ENCODE results near the gene P2RY12. TPM values are rescaled to one million over a fixed set of nuclear protein-coding genes. Genes with fewer than 3 reads are reported as not detected.

P2RY12 gene
- total and polyA plus RNA-seq, 10 of the 15 experiments (the other 5 are each of a cell fraction or from before 2014, with no cell fraction given): 0.27 to 1.0 (median 0.66) TPM; not detected in 2

GRCh38 chr3:151366993-151367392 is 17.6 kb downstream of the P2RY12 start:
- BruUV-seq (replicated peaks): no TSS peak
- DNase-seq (ENCODE audit: low read depth, low spot score) (no peak), ATAC-seq (no peak), FAIRE-seq (no peak)
- WGBS (ENCODE audit: insufficient coverage, insufficient replicate concordance, low lambda C conversion rate, missing lambda C conversion rate): 16% methylated on average over 3 of the region's 3 CpGs
- in situ Hi-C loops (cut with MboI) (no loop called here), intact Hi-C loops (cut with micrococcal nuclease; ENCODE audit: unreplicated experiment) (no loop called here)
- no peak overlapping the region for H3K4me2 ChIP-seq (ENCODE audit: control insufficient read depth, insufficient read depth)
- RAD21 ChIA-PET (ENCODE audit: unreplicated experiment): no interaction called here
- CTCF ChIA-PET: interaction anchor here (1.7 kb wide), 1 partner anchor 40 kb away, joined by 4 read pairs; no protein-coding TSS in a partner anchor
- H3K4me3 ChIP-seq: no peak overlapping the region
- no peaks in the 10 kb centered on the region for H3K79me2 ChIP-seq (ENCODE audit: control insufficient read depth, insufficient read depth, low read length)
- H2AFZ ChIP-seq (ENCODE audit: control insufficient read depth, low read depth, low read length): no peak overlapping the region
- POLR2A ChIA-PET: no interaction called here
- no peaks in the 10 kb centered on the region for H3K9me3 ChIP-seq (replicated peaks; ENCODE audit: control insufficient read depth, insufficient read depth, low read length)
- H3K4me1 ChIP-seq (ENCODE audit: control insufficient read depth, insufficient read depth, low read length): no peaks in the 10 kb centered on the region
- SMC1A ChIA-PET (ENCODE audit: uncharacterized antibody, unreplicated experiment): interaction anchor here (0.9 to 1.1 kb wide), 2 partner anchors 19 to 23 kb away, joined by 3 read pairs; no protein-coding TSS in a partner anchor
- H3K36me3 ChIP-seq (ENCODE audit: control insufficient read depth in 2 of 2, insufficient read depth in 2 of 2, low read length in 1 of 2): no peaks in the 10 kb centered on the region
- no peak overlapping the region for H3K27ac ChIP-seq (ENCODE audit: control insufficient read depth, insufficient read depth)
- no peaks in the 10 kb centered on the region for H4K20me1 ChIP-seq (ENCODE audit: control insufficient read depth, insufficient read depth)
- no peak overlapping the region for H3K9ac ChIP-seq (ENCODE audit: control insufficient read depth, insufficient read depth, low read length)
- no peaks in the 10 kb centered on the region; a peak in 1 of 4 replicates for H3K27me3 ChIP-seq (replicated peaks in 1 of 2; ENCODE audit: control insufficient read depth in 2 of 2, insufficient read depth in 2 of 2, low read length in 1 of 2)
- TF ChIP-seq USF2 (IDR thresholded peaks at IDR 0.05; ENCODE audit: borderline replicate concordance, low read depth, low read length): no peak
- TF ChIP-seq ZNF384 (IDR thresholded peaks at IDR 0.05; ENCODE audit: borderline replicate concordance, low read depth, low read length): no peak
- no peak for TF ChIP-seq ZNF687 (IDR thresholded peaks at IDR 0.05)
- TF ChIP-seq EP300 (IDR thresholded peaks at IDR 0.05; ENCODE audit: borderline replicate concordance in 1 of 2, control insufficient read depth in 1 of 2, low read depth in 2 of 2, low read length in 2 of 2): no peak
- no peak for TF ChIP-seq SMARCA5 (IDR thresholded peaks at IDR 0.05)
- TF ChIP-seq HDGF (IDR thresholded peaks at IDR 0.05): no peak
- TF ChIP-seq ZNF217 (IDR thresholded peaks at IDR 0.05): no peak
- TF ChIP-seq YY1 (IDR thresholded peaks at IDR 0.05; ENCODE audit: low read depth, low read length): no peak
- TF ChIP-seq POLR2A (IDR thresholded peaks at IDR 0.05; ENCODE audit: low read depth, low read length): no peak
- no peak for TF ChIP-seq EZH2 (IDR thresholded peaks at IDR 0.05; ENCODE audit: borderline replicate concordance, control insufficient read depth, low read depth, low read length)
- TF ChIP-seq ZBTB4 (CRISPR knock-in tag; IDR thresholded peaks at IDR 0.05): no peak
- TF ChIP-seq, protein P1, sequence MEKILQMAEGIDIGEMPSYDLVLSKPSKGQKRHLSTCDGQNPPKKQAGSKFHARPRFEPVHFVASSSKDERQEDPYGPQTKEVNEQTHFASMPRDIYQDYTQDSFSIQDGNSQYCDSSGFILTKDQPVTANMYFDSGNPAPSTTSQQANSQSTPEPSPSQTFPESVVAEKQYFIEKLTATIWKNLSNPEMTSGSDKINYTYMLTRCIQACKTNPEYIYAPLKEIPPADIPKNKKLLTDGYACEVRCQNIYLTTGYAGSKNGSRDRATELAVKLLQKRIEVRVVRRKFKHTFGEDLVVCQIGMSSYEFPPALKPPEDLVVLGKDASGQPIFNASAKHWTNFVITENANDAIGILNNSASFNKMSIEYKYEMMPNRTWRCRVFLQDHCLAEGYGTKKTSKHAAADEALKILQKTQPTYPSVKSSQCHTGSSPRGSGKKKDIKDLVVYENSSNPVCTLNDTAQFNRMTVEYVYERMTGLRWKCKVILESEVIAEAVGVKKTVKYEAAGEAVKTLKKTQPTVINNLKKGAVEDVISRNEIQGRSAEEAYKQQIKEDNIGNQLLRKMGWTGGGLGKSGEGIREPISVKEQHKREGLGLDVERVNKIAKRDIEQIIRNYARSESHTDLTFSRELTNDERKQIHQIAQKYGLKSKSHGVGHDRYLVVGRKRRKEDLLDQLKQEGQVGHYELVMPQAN (conservative IDR thresholded peaks at IDR 0.05): no peak
- no peak for TF ChIP-seq TCF3 (IDR thresholded peaks at IDR 0.05; ENCODE audit: borderline replicate concordance, insufficient read depth, low read depth, low read length)
- TF ChIP-seq MTA2 (IDR thresholded peaks at IDR 0.05; ENCODE audit: low read depth): no peak
- no peak for TF ChIP-seq ZNF274 (IDR thresholded peaks at IDR 0.05; ENCODE audit: insufficient read depth, insufficient read length)
